Transverse colon (tissue), 4 donors: ENCODE data around the gene ATP2A1. TPM values are rescaled to one million over a fixed set of nuclear protein-coding genes. Genes with fewer than 3 reads are reported as not detected.

Experiments used
- DNase-seq: peaks from one replicate; pipeline ENCODE4 v3.0.0-alpha.2; 2019
- H3K27ac ChIP-seq, 4 donors: fragments of 200-600 bp; sonication (generic); 2 replicates each; pipeline ENCODE4 v1.5.1; 2016 to 2018; ENCODE audit warnings: inconsistent platforms in 4 of 4
- H3K27me3 ChIP-seq: fragments of 200-600 bp; sonication (generic); 2 replicates; pipeline ENCODE4 v1.5.1; 2017; ENCODE audit warnings: inconsistent platforms
- H3K36me3 ChIP-seq, 4 donors: fragments of 200-600 bp; sonication (generic); 2 replicates each; pipeline ENCODE4 v1.5.1; 2017 to 2019; ENCODE audit warnings: inconsistent platforms in 4 of 4
- H3K4me1 ChIP-seq, 4 donors: fragments of 200-600 bp; sonication (generic); 2 replicates each; pipeline ENCODE4 v1.5.1; 2017 to 2020; ENCODE audit warnings: inconsistent platforms in 4 of 4
- H3K4me3 ChIP-seq, 4 donors: fragments of 200-600 bp; sonication (generic); 1 replicate in 1 of 4; 2 replicates in 3 of 4; pipeline versions ENCODE4 v1.5.1 to v1.6.1; 2017 to 2019; ENCODE audit warnings: inconsistent platforms in 4 of 4
- H3K9me3 ChIP-seq, 2 donors: fragments of 200-600 bp; sonication (generic); 2 replicates each; pipeline ENCODE4 v1.5.1; 2017 to 2019; ENCODE audit warnings: inconsistent platforms in 2 of 2
- CTCF ChIP-seq, 5 experiments: fragments of 200-600 bp in 3 of 5; fragments of 450-650 bp in 2 of 5; sonication (generic) in 3 of 5; IDR thresholded peaks; 1 replicate in 2 of 5; 2 replicates in 3 of 5; pipeline ENCODE4 v1.5.1; 2016 to 2017; ENCODE audit warnings: antibody characterized with exemption in 5 of 5, inconsistent platforms in 3 of 5, mild to moderate bottlenecking in 2 of 5, moderate library complexity in 1 of 5
- EP300 ChIP-seq: sonication (generic); formaldehyde crosslinking; IDR thresholded peaks from one replicate; pipeline ENCODE4 v1.6.1; 2017; ENCODE audit warnings: antibody characterized with exemption, low read depth
- POLR2A ChIP-seq: fragments of 450-650 bp; IDR thresholded peaks from one replicate; pipeline ENCODE4 v1.6.1; 2016; ENCODE audit warnings: antibody characterized with exemption, mild to moderate bottlenecking, moderate library complexity
- POLR2AphosphoS5 ChIP-seq, 3 donors: sonication (generic); formaldehyde crosslinking; IDR thresholded peaks; one replicate each; pipeline ENCODE4 v1.6.1; 2016; ENCODE audit warnings: antibody characterized with exemption in 3 of 3
- WGBS, 2 donors: methylation state at CpG; one replicate each; pipeline ENCODE4 v1.1.5; 2018; ENCODE audit warnings: low coverage in 1 of 2; 5-methylcytosine and 5-hydroxymethylcytosine counted together
- in situ Hi-C, 4 donors: fragments of 200-750 bp; cut with MboI; loops; one replicate each; pipeline versions ENCODE4 v1.15.0 to v1.15.1; 2017; ENCODE audit warnings: low sequenced_read_pairs in 3 of 4, low pct_ligation_motif_present in 1 of 4, low pct_unique_long_range_greater_than_20kb in 1 of 4
- intact Hi-C: fragments of 100-400 bp; cut with DNase I; formaldehyde crosslinking; loops from one replicate; pipeline ENCODE4 v1.15.1; 2023; ENCODE audit warnings: low total_unique reads
- total RNA-seq, 4 donors: library from RNA; depleted of rRNA; stranded (reverse); fragments of >200 nt; gene quantifications; one replicate each; pipeline ENCODE4 v1.1.0, GENCODE V29; 2016

Gene ATP2A1
- total RNA-seq, 4 donors from 2014 or later, result 1.1 to 3.2 (median 1.4) TPM; not detected in 1

GRCh38 chr16:28901862-28902261 is 23.6 kb downstream of the ATP2A1 start:
- intact Hi-C loops (no loop called here), in situ Hi-C loops (no loop called here)
- TF ChIP-seq POLR2AphosphoS5 (IDR thresholded peaks at IDR 0.05), result no peak
- Histone ChIP-seq H3K36me3 (peaks cover 0 to 13% (median 6%) of the 10 kb centered on the region in 4 donors), H3K27ac (no peak overlapping the region), H3K4me3 (no peak overlapping the region), H3K4me1 (no peaks in the 10 kb centered on the region), H3K9me3 (no peaks in the 10 kb centered on the region), H3K27me3 (no peaks in the 10 kb centered on the region)
- DNase-seq, result no peak
- 87% methylated on average over 15 of the region's 15 CpGs; no CpG with 5 or more reads in 1 of the 2 donors for WGBS, 2 donors

- 73 to 83% methylated on average over 1 to 8 of the region's 11 CpGs for WGBS, 2 donors
- peaks cover 0 to 17% (median 7%) of the 10 kb centered on the region in 4 donors for H3K36me3 ChIP-seq
Measured at GRCh38 chr16:28902909-28903308, 24.6 kb downstream of the ATP2A1 start.

GRCh38 chr16:28903344-28904042 is 25.2 kb downstream of the ATP2A1 start:
- no peak for DNase-seq
- H3K36me3 ChIP-seq, result peaks cover 0 to 23% (median 9%) of the 10 kb centered on the region in 4 donors
- intact Hi-C loops (no loop called here), in situ Hi-C loops (no loop called here)
- TF ChIP-seq POLR2AphosphoS5 (IDR thresholded peaks at IDR 0.05), result no peak
- no peak for TF ChIP-seq EP300
- TF ChIP-seq POLR2A, result no peak
- TF ChIP-seq CTCF (IDR thresholded peaks at IDR 0.05), result no peak
- H3K4me1 ChIP-seq, result no peaks in the 10 kb centered on the region
- 89% methylated on average over 25 of the region's 29 CpGs; no CpG with 5 or more reads in 1 of the 2 donors for WGBS, 2 donors
- no peak overlapping the region for H3K27ac ChIP-seq
- H3K27me3 ChIP-seq, result no peaks in the 10 kb centered on the region
- no peak overlapping the region for H3K4me3 ChIP-seq
- H3K9me3 ChIP-seq, result no peaks in the 10 kb centered on the region

More at GRCh38 chr16:28902909-28903308, 24.6 kb downstream of the ATP2A1 start:
- TF ChIP-seq CTCF (IDR thresholded peaks at IDR 0.05) (no peak), EP300 (no peak), POLR2AphosphoS5 (IDR thresholded peaks at IDR 0.05) (no peak), POLR2A (no peak)
- no peaks in the 10 kb centered on the region for H3K4me1 ChIP-seq
- intact Hi-C loops, result no loop called here
- no peaks in the 10 kb centered on the region for H3K9me3 ChIP-seq
- H3K27ac ChIP-seq, result no peak overlapping the region
- no peaks in the 10 kb centered on the region for H3K27me3 ChIP-seq
- in situ Hi-C loops, result no loop called here
- no peak for DNase-seq
- H3K4me3 ChIP-seq, result no peak overlapping the region

GRCh38 chr16:28904363-28904762 is 26.1 kb downstream of the ATP2A1 start:
- intact Hi-C loops, result no loop called here
- Histone ChIP-seq H3K9me3 (no peaks in the 10 kb centered on the region), H3K4me1 (no peaks in the 10 kb centered on the region), H3K36me3 (peaks cover 0 to 25% (median 10%) of the 10 kb centered on the region in 4 donors), H3K27me3 (no peaks in the 10 kb centered on the region), H3K4me3 (no peak overlapping the region), H3K27ac (no peak overlapping the region)
- in situ Hi-C loops, result no loop called here
- TF ChIP-seq POLR2A (no peak), POLR2AphosphoS5 (IDR thresholded peaks at IDR 0.05) (no peak), EP300 (no peak), CTCF (IDR thresholded peaks at IDR 0.05) (no peak)
- WGBS, 2 donors, result 83% methylated on average over 11 of the region's 14 CpGs; no CpG with 5 or more reads in 1 of the 2 donors
- no peak for DNase-seq
